CD4-positive, alpha-beta T cell (primary cell): Measurements from ENCODE around the gene DNLZ. TPM values are rescaled to one million over a fixed set of nuclear protein-coding genes. Genes with fewer than 3 reads are reported as not detected.
"Not testable (repeated sequence)": the region's sequence is repeated elsewhere in the genome, so short reads cannot be mapped to it uniquely, and the experiment has no call there.

Experiments
- ATAC-seq: fragments of 200-7000 bp; cut with Tn5 transposase; one replicate; pipeline ENCODE4 v1.10.0; 2022; ENCODE audit warnings: mild to moderate bottlenecking; ENCODE audit not compliant: poor library complexity
- CTCF ChIA-PET: fragments of 350-600 bp; sonication (Branson Sonifier 250); formaldehyde crosslinking; loops from one replicate; lab custom pipeline; 2021; ENCODE audit warnings: antibody characterized with exemption, inconsistent platforms; lab: Charles Lee
- POLR2A ChIA-PET: fragments of 350-600 bp; sonication (Branson Sonifier 250); formaldehyde crosslinking; loops from one replicate; lab custom pipeline; 2021; ENCODE audit warnings: antibody characterized with exemption, inconsistent platforms; lab: Charles Lee
- DNase-seq, 14 experiments: peaks; one replicate each; pipeline ENCODE4 v3.0.0-alpha.2; 2013 to 2020; ENCODE audit warnings: mixed read lengths in 2 of 14
- H3K27ac ChIP-seq, 2 donors: one replicate each; pipeline versions ENCODE4 v1.5.1 to v1.7.0; 2013; ENCODE audit warnings: low read length in 2 of 2, low read depth in 1 of 2, mild to moderate bottlenecking in 1 of 2
- H3K27me3 ChIP-seq, 2 experiments: 1 replicate in 1 of 2; 2 replicates in 1 of 2; pipeline versions ENCODE4 v1.6.1 to v1.7.0; 2013; ENCODE audit warnings: low read length in 2 of 2, control low read depth in 1 of 2, mild to moderate bottlenecking in 1 of 2, moderate library complexity in 1 of 2; ENCODE audit not compliant: insufficient read depth in 2 of 2, control insufficient read depth in 1 of 2
- H3K36me3 ChIP-seq: one replicate; pipeline ENCODE4 v1.6.1; 2013; ENCODE audit warnings: low read length, control low read depth; ENCODE audit not compliant: insufficient read depth
- H3K4me1 ChIP-seq: one replicate; pipeline ENCODE4 v1.6.1; 2013; ENCODE audit warnings: low read length, control low read depth; ENCODE audit not compliant: insufficient read depth
- H3K4me3 ChIP-seq: one replicate; pipeline ENCODE4 v1.5.1; 2013; ENCODE audit warnings: mild to moderate bottlenecking, low read length, moderate library complexity
- H3K9me3 ChIP-seq, 2 experiments: 1 replicate in 1 of 2; 2 replicates in 1 of 2; pipeline versions ENCODE4 v1.6.1 to v1.7.0; 2013; ENCODE audit warnings: low read length in 2 of 2, mild to moderate bottlenecking in 2 of 2, control low read depth in 1 of 2, moderate library complexity in 1 of 2; ENCODE audit not compliant: control insufficient read depth in 1 of 2, insufficient read depth in 1 of 2
- H3K27ac Mint-ChIP-seq: one replicate; pipeline ENCODE4 v1.8.0; 2020; ENCODE audit warnings: mixed read lengths
- H3K27me3 Mint-ChIP-seq: one replicate; pipeline ENCODE4 v1.8.0; 2021; ENCODE audit warnings: mixed read lengths
- H3K36me3 Mint-ChIP-seq: one replicate; pipeline ENCODE4 v1.8.0; 2021; ENCODE audit warnings: low read depth, mixed read lengths
- H3K4me1 Mint-ChIP-seq: one replicate; pipeline ENCODE4 v1.8.0; 2021; ENCODE audit warnings: low read depth, mixed read lengths
- H3K4me3 Mint-ChIP-seq: one replicate; pipeline ENCODE4 v1.8.0; 2020; ENCODE audit warnings: mild to moderate bottlenecking, mixed read lengths
- H3K9me3 Mint-ChIP-seq: one replicate; pipeline ENCODE4 v1.8.0; 2020; ENCODE audit warnings: mixed read lengths
- CTCF ChIP-seq: fragments of 200-600 bp; IDR thresholded peaks from one replicate; pipeline ENCODE4 v1.8.0; 2022; ENCODE audit warnings: antibody characterized with exemption, mild to moderate bottlenecking
- intact Hi-C, 2 experiments: fragments of 100-400 bp; cut with DNase I in 1 of 2; cut with micrococcal nuclease in 1 of 2; formaldehyde crosslinking; loops; one replicate each; pipeline versions ENCODE4 v1.15.1 to v1.9.0; 2023 to 2025; cut with DNase I, micrococcal nuclease
- total RNA-seq, 174 experiments: library from RNA in 2 of 174; stranded (reverse) in 2 of 174; gene quantifications; one replicate each; pipeline ENCODE4 v1.2.3 and lab custom pipeline; 2021 to 2026

The DNLZ gene
- total RNA-seq, 2 experiments from 2014 or later = 15.4 to 17.0 TPM

- no peak for ATAC-seq
These were observed 40.2 kb downstream of the DNLZ start for GRCh38 chr9:136323371-136323789.

GRCh38 chr9:136322756-136323330 is 40.7 kb downstream of the DNLZ start:
- intact Hi-C loops = no loop called here
- H3K36me3 ChIP-seq = no peaks in the 10 kb centered on the region
- H3K4me1 ChIP-seq = peaks cover 11% of the 10 kb centered on the region
- no peak overlapping the region for H3K4me3 Mint-ChIP-seq
- H3K27me3 Mint-ChIP-seq = no peaks in the 10 kb centered on the region
- H3K27me3 ChIP-seq = peaks cover 0 to 2% of the 10 kb centered on the region in 2 experiments
- peaks cover 0 to under 1% of the 10 kb centered on the region in 2 experiments for H3K9me3 ChIP-seq
- H3K27ac Mint-ChIP-seq = no peak overlapping the region
- ChIA-PET CTCF (interaction anchor here (0.9 kb wide), 1 partner anchor 343 kb away, joined by 3 read pairs; no protein-coding TSS in a partner anchor), POLR2A (no interaction called here)
- TF ChIP-seq CTCF = no peak
- no peaks in the 10 kb centered on the region for H3K4me1 Mint-ChIP-seq
- no peak for ATAC-seq
- H3K9me3 Mint-ChIP-seq = no peaks in the 10 kb centered on the region
- H3K36me3 Mint-ChIP-seq = no peaks in the 10 kb centered on the region
- no peak overlapping the region for H3K27ac ChIP-seq
- no peak for DNase-seq
- H3K4me3 ChIP-seq = no peak overlapping the region

More at GRCh38 chr9:136323371-136323789, 40.2 kb downstream of the DNLZ start:
- Mint-ChIP-seq H3K27ac (no peak overlapping the region), H3K27me3 (no peaks in the 10 kb centered on the region), H3K4me1 (no peaks in the 10 kb centered on the region), H3K4me3 (no peak overlapping the region), H3K36me3 (no peaks in the 10 kb centered on the region), H3K9me3 (no peaks in the 10 kb centered on the region)
- no peak for DNase-seq
- intact Hi-C loops = no loop called here
- Histone ChIP-seq H3K36me3 (no peaks in the 10 kb centered on the region), H3K27ac (no peak overlapping the region), H3K4me1 (peaks cover 16% of the 10 kb centered on the region), H3K9me3 (peaks cover 0 to 4% of the 10 kb centered on the region in 2 experiments), H3K27me3 (peaks cover 0 to 2% of the 10 kb centered on the region in 2 experiments), H3K4me3 (no peak overlapping the region)
- TF ChIP-seq CTCF = no peak
- POLR2A ChIA-PET = no interaction called here
- CTCF ChIA-PET = interaction anchor here (0.9 kb wide), 1 partner anchor 343 kb away, joined by 3 read pairs; no protein-coding TSS in a partner anchor

- Mint-ChIP-seq H3K4me1 (no peaks in the 10 kb centered on the region), H3K4me3 (no peak overlapping the region), H3K9me3 (no peaks in the 10 kb centered on the region), H3K27ac (no peak overlapping the region), H3K36me3 (no peaks in the 10 kb centered on the region), H3K27me3 (no peaks in the 10 kb centered on the region)
- CTCF ChIA-PET = no interaction called here
- POLR2A ChIA-PET = no interaction called here
- H3K4me1 ChIP-seq = peaks cover 4% of the 10 kb centered on the region
- no peaks in the 10 kb centered on the region for H3K36me3 ChIP-seq
- intact Hi-C loops = no loop called here
- H3K9me3 ChIP-seq = peaks cover 0 to 4% of the 10 kb centered on the region in 2 experiments
- no peak overlapping the region for H3K4me3 ChIP-seq
- peaks cover 0 to 2% of the 10 kb centered on the region in 2 experiments for H3K27me3 ChIP-seq
- no peak for DNase-seq
- TF ChIP-seq CTCF = no peak
- no peak overlapping the region for H3K27ac ChIP-seq
- no peak for ATAC-seq
These were observed 42.0 kb downstream of the DNLZ start for GRCh38 chr9:136321561-136321960.

GRCh38 chr9:136320972-136321371 is 42.6 kb downstream of the DNLZ start:
- H3K27me3 ChIP-seq, CTCF ChIA-PET, POLR2A ChIA-PET, H3K27me3 Mint-ChIP-seq, DNase-seq, H3K27ac ChIP-seq, H3K36me3 Mint-ChIP-seq, H3K4me1 Mint-ChIP-seq, H3K4me3 Mint-ChIP-seq, ATAC-seq, H3K4me3 ChIP-seq, H3K9me3 Mint-ChIP-seq, intact Hi-C loops, H3K27ac Mint-ChIP-seq, H3K36me3 ChIP-seq, H3K9me3 ChIP-seq, H3K4me1 ChIP-seq: not testable (repeated sequence)

GRCh38 chr9:136319955-136320354 is 43.6 kb downstream of the DNLZ start:
- POLR2A ChIA-PET, H3K36me3 ChIP-seq, H3K27ac Mint-ChIP-seq, H3K4me1 ChIP-seq, DNase-seq, H3K27me3 Mint-ChIP-seq, H3K36me3 Mint-ChIP-seq, H3K27ac ChIP-seq, H3K4me1 Mint-ChIP-seq, CTCF ChIA-PET, ATAC-seq, H3K4me3 ChIP-seq, H3K9me3 Mint-ChIP-seq, H3K4me3 Mint-ChIP-seq, H3K27me3 ChIP-seq, intact Hi-C loops: not testable (repeated sequence)
- peaks cover 3 to 18% of the 10 kb centered on the region in 2 experiments for H3K9me3 ChIP-seq
